ENCODE results near the gene ENG.

The ENG gene

DNA sequence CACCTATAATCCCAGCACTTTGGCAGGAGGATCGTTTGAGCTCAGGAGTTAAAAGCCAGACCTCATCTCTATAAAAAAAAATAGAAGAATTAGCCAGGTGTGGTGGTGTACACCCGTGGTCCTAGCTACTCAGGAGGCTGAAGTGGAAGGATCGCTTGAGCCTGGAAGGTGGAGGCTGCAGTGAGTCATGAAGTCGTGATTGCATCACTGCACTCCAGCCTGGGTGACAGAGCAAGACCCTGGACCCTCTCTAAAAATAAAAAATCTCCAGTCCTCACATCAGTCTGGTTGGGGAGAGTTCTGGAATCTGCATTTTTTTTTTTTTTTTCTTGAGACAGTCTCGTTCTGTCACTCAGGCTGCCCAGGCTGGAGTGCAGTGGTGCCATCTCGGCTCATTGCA, 42.4 kb downstream of the ENG start:
- no peak for DNase-seq

GRCh38 chr9:127810378-127811187, 43.9 kb downstream of the ENG start:
- no peak for DNase-seq

- DNase-seq = no peak
These were observed 44.7 kb downstream of the ENG start for GRCh38 chr9:127809540-127810377.

- DNase-seq = no peak
These were observed 45.4 kb downstream of the ENG start for GRCh38 chr9:127809002-127809539.

DNA sequence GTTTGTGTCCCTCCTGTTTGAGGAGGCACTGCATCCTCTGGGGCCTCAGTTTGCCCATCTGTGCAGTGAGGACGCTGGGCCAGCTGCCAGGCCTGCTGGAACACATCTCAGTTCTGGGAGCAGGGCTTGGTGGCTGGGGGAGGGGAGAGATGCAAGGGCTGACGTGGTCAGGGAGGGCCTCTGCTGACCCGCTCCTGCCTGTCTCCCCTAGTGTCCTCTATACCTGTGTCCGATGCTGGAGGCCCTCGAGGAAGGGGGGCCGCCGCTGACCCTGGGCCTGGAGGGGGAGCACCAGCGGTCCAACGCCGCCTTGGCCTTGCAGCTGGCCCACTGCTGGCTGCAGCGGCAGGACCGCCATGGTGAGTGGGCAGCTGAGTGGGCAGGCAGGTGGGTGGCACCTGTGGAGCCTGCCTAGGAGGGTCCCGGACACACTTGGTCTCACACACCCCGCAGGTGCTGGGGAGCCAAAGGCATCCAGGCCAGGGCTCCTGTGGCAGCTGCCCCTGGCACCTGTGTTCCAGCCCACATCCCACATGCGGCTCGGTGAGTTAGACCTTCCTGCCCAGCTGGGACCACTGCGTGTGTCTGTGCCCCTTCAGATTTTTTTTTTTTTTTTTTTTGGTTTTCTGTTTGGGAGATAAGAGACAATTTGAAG, 46.0 kb downstream of the ENG start:
- DNase-seq = no peak

GRCh38 chr9:127806871-127807270, 47.6 kb downstream of the ENG start:
- no peak for DNase-seq

GRCh38 chr9:127805620-127806019, 48.8 kb downstream of the ENG start:
- peak; percentile 46 for DNase-seq

DNA sequence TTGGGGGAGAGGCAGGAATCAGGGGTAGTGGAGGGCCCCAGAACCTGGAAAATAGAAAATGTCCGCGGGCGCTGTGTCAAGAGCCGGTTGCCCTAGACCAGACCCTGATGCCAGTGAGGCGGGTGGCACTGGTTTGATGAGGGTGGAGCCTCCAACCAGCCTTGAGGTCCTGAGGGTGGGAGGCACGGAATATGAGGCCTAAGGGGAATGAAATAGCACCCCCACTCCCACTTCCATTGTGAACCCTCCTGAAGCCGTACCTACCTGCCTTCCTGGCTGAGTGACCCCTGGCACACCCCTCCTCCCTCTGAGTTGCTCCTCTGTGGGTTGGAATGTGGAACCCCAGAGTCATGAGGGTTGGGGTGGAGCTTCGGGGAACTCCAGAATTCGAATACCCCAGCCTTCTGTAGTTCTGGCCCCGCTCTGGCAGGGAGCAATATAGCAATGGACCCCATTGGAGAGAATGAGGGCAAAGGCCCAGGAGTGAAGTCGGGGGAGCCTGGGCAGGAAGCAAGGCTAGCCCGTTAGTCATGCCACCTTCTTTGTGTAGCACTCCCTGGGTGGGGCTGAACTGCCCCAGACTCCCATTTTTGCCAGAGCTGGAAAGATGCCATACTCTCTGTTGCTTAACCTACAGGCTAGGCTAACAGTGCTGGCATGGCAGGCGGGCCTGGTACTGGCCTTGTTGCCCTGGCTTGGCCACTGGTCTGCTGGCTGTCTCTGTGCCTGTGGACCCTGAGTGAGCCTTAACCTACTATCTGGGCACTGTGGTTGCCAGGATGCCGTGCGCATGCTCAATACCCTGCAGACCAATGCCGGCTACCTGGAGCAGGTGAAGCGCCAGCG, 50.7 kb downstream of the ENG start:
- peak; percentile 30 for DNase-seq

GRCh38 chr9:127802576-127803443, 51.6 kb downstream of the ENG start, which contains the start of gene FPGS:
Gene FPGS (plus strand): TSS chr9:127802882. CDS start chr9:127802925, 43 bp downstream.
- peak; percentile 86 for DNase-seq

- DNase-seq = no peak
These were observed 52.4 kb downstream of the ENG start for GRCh38 chr9:127801955-127802575.

- DNase-seq = no peak
These were observed 57.5 kb downstream of the ENG start for GRCh38 chr9:127796852-127797370.

DNA sequence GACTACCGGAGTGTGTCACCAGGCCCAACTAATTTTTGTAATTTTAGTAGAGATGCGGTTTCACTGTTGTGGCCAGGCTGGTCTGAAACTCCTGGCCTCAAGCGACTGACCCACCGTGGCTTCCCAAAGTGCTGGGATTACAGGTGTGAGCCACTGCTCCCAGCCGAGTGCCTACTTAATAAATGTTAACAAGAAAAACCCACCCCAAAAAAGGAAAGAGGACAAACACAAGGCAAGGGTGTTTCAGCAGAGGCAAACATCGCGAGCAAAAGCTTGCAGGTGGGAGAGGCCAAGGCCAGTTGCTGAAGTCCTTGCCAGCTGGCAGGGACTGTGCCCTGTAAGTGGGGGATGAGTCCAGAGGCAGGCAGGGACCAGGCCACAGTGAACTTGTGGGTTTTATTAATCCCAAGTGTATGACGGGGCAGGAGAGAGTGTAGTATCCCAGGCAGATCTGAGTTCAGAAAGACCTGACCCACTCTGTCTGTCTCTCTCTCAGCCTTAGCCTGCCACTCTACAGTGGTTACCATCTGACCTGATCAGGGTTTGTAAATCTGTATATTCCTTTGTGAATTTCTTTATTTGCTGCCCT, 58.1 kb downstream of the ENG start:
- DNase-seq = no peak

- DNase-seq = no peak
These were observed 60.3 kb downstream of the ENG start for GRCh38 chr9:127794001-127794791.

DNA sequence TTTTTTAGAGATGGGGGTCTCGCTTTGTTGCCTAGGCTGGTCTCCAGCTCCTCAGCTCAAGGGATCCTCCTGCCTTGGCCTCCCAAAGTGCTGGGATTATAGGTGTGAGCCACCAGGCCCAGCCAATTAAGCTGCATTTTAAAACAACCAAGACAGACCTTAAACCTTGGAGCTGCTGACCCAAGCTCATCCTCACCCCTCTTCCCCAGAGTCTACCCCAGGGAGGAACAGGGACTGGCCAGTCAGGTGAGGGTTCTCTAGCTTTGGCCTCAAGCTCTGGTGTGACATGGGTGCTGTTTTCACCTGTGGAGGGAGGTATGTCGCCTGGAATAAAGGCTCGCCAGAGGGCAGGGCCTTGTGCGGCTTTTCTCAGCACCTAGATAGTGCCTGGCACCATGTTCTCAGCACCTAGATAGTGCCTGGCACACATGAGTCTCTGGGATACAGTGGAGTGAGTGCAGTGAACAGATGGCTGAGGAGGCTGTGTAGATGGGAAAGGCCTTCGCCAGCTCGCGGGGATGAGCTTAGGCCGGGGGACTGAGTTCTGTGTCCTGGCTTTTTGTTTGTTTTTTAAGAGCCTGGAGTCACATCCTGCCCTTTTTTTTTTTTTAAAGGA, 61.3 kb downstream of the ENG start:
- no peak for DNase-seq

DNA sequence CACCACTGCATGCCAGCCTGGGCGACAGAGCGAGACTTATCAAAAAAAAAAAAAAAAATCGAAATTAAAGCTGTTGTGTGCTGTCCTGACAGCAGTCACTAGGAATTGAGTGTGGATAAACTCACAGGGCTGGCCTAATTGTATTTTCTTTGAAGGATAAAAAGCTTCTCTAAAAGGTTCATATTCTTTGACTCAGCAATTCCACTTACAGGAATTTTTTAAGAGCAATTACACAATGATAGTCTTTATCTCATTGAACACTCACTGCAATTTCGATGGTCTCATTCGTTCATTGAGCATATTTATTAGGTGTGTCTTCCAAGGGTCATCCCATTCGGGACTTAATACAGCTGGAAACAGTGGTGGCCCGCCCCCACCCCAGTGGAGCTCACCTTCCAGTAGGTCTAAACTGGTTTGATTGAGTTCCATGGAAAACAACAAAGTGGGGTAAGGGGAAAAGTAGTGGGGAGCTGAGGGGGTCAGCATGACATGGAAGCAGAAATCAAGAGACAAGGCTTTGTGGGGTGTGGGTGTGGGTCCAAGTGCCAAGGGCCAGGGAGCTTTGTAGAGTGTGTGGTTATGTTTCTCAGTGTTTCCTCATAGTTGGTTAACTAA, 61.9 kb downstream of the ENG start:
- DNase-seq = no peak

GRCh38 chr9:127791085-127791484, 63.4 kb downstream of the ENG start:
- DNase-seq = no peak

- no peak for DNase-seq
These were observed 64.2 kb downstream of the ENG start for GRCh38 chr9:127790094-127790855.

Measured in CD4-positive, alpha-beta T cell treated with Interleukin-10 for 1 hour (primary cell).